ENCODE measurements around the gene KLF13.

Gene KLF13

DNA sequence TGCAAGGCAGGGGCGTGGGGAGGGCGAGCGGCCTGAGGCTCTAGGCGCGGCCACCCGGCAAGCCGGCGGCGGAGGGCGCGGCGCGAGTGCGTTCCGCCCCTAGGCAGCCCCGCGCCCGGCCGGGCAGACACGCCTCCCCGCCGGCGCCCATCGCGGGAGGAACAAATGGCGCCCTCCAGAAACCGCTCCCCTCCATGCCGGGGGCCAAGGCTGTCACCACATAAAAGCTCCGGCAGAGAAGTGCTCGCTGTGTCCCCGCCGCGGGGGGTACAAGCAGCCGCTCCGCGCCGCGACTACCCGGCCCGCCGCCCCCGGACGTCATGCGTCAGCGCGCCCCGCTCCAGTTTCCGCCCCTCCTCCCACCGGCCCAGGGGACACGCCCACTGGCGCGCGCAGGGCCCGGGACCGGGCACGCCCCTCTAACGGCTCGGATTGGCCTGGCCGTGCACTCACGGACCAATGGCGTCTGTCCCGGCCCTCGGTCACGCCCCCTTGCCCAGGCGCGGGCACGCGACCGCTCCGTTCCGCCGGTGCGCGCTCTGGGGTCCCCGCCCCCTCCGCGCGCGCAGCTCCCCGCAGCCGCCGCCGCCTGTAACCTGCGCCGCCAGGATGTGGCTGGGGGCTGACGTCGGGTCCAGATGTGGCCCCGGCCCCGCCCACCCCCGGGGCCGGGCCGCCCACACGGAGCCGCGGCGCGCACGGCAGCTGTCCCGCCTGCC, at the start of gene KLF13:
TSS of gene KLF13 (plus strand) at position 680 of the 719 bp plus-strand sequence. CDS start 378 bp downstream, outside the sequence.
- DNase-seq (ENCODE audit: low spot score) = peak; percentile 99

DNA sequence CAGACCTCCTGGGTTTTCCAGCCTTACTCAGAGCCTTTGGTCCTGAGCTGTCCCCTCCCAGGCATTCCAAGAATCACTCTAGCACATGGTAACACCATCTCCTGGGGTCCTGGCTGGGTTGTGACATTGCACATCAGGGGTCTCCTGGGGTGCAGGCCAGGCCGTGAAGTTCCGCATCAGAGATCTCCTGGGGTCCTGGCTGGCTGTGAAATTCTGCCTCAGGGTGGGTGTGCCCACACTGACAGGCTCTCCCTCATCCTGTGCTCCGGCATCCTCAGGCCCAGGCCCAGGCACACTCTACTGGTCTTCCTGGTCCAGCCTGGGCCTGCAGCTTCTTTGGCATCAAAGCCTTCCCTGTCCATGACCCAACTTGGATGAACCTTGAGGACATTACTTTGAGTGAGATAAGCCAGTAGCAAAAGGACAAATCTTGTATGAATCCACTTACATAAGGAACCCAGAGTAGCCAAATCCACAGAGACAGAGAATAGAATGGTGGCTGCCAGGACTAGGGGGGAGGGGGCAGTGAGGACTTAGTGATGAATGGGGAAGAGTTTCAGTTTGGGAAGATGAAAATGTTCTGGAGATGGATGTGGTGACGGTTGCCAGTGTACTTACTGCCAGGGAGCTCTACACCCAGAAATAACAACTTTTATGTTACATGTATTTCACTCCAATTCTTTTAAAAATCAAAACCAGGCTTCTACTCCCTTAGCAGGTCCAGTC, 49.1 kb upstream of the KLF13 start:
- no peak for DNase-seq (ENCODE audit: low spot score)

DNA sequence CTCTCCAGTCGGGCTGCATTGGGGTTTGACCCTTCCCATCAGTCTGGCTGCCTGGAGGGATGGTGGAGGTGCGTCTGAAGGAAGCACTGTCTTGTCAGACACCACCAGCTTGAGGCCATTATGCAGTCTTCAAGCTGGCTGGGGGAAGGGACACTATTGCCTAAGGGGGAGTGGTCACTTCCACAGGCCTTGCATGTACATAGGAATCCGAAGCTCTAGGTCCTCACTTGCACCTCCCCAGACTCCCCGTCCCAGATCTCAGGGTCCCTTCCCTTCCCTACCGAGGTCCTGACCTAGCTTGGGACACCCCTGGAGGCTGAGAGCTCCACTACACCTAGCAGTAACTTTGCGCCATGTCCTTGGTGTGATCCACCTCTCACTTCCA, 48.6 kb upstream of the KLF13 start:
- no peak for DNase-seq (ENCODE audit: low spot score)

DNA sequence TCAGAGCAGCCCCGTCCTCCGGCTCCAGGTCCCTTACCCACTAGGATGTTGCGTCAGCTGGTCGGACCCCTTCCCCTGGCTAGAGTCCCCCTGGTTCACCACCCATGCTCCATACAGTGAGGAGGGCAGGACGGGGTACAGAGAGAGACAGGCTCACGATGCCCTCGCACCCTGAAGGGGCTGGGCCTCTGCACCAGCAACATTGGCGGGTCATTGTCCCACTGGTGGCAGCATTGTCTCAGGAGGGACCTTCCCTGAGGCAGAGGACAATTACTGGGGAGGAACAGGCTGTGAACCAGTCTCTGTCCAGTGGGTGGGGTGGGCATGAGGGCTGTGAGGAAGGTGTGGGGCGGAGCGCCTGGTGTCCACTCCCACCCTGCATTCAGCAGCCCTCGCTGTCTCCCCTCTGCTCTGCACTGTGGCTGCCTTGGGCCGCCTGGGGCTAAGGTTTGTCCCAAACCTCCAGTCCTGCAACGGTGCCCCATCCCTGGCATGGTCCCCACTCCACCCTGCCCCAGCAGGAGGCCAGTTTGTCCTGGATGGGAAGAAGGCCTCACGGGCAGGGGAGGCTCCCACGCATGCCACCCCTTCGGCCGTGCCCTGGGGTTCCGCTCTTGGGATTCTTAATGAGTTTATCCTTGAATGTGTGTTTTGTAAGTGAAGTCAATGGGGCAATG, 48.0 kb upstream of the KLF13 start:
- no peak for DNase-seq (ENCODE audit: low spot score)

DNA sequence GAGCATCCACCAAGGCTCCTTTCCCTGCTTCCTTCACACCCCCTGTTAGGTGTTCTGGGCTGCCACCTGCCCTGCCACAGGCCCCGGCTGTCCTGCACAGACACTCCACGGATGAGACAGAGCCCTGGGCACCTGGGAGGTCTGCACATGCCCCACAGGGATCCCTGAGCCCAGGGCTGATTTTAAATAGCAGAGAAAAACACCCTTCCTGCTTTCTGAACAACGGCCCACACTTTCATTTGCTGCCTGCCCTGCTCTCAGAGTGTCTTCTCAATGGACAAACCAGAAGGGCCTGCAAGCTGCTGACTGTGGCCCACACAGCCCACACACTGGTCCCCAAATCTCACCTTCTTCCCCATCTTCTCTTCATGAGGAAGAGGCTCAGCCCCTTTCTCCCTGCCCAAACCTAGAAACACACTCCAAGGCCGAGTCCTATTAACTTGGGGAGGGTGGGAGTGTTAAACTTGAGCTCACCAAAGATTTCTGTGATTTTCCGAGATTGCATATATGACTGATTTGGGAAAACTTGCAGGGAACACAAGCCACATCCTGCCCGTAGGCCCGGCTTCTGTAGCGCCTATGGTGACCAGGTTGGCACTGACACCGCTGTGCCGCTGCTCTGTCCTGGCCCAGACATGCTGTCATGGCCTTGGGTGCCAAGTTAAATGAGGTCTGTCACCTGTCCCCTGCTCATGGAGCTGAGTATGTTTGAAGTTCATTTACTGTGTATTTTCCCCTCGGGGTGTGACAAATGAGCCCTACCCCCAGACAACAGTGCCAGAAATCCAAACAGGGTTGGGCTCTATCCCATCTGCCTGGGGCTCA, 47.2 kb upstream of the KLF13 start:
- DNase-seq (ENCODE audit: low spot score) = no peak

DNA sequence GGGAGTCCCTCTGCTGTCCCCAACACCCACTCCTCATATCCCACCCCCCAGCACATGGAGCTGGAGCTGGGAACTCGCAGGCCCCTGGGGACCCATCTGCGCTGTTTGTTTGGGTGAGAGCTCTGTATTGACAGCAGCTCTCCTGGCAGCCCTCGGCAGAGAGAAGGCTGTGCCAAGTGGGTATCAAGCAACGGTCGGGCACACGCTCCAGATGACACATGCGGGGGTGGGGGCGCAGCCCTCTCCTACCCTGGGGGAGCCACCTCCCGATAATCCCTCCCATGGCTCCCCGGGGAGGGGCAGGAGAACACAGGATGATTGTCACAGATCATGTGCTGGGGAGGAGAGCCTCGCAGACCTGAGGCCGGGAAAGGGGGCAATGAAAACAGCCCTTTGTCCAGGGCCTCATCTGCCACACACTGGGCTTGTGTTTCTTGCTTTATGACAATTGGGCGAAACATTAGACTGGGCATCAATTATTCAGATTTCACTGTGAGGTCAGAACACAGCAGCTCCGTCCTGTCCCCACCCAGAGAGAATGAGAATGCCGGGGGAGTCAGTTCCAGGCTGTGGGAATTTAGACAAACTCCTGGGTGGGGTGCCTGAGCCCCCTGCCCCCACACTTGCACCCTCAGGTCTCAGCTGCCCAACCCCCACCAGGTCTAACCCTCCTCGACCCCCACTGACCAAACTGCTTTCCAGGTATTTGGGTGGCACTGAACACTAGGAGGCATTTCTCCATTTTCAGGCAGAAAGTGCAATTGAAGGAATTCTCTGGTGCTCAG, 46.4 kb upstream of the KLF13 start:
- DNase-seq (ENCODE audit: low spot score) = no peak

DNA sequence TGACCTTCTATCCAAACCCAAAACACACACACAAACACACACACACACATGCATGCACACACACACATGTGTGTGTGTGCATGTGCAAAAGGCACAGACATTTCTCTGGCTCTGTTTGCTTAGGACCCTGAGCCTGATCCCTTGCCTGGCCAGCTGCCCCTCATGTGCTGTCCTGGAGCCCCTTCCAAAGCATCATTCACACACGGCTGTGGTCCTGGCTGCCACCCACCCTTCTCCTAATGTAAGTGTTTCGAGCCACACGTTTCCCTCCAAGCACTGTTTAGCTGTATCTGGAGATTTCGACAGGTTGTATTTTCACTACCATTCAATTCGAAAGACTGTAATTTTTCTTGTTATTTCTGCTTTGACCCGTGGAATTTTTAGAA, 45.8 kb upstream of the KLF13 start:
- no peak for DNase-seq (ENCODE audit: low spot score)

DNA sequence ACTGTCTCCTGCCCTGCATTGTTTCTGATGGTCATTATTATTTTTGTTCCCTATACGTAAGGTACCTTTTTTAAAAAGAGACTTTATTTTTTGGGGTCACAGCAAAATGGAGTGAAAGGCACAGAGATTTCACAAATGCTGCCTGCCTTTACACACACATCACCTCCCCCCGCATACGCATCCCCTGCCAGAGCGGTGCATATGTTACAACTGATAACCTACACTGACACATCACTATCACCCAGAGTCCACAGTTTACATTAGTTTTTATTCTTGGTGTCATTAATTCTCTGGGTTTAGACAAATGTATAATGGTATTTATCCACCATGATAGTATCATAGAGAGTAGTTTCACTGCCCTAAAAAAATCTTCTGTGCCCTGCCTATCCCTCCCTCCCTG, 43.6 kb upstream of the KLF13 start:
- DNase-seq (ENCODE audit: low spot score) = no peak

DNA sequence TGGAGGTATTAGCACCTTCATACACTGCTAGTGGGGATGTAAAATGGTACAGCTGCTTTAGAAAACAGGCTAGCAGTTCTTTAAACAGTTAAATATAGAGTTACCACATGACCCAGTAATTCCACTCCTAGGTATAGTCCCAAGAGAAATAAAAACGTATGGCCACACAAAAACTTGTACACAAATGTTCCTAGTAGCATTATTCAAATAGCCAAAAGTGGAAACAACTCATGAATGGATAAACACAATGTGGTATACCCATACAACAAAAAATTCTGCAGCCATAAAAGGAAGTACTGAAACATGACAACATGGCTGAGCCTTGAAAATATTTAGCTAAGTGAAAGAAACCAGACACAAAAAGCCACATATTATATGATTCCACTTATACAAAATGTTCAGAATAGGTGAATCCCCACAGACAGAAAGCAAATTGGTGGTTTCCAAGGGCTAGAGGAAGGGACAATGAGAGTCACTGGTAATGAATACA, 40.8 kb upstream of the KLF13 start:
- DNase-seq (ENCODE audit: low spot score) = no peak

DNA sequence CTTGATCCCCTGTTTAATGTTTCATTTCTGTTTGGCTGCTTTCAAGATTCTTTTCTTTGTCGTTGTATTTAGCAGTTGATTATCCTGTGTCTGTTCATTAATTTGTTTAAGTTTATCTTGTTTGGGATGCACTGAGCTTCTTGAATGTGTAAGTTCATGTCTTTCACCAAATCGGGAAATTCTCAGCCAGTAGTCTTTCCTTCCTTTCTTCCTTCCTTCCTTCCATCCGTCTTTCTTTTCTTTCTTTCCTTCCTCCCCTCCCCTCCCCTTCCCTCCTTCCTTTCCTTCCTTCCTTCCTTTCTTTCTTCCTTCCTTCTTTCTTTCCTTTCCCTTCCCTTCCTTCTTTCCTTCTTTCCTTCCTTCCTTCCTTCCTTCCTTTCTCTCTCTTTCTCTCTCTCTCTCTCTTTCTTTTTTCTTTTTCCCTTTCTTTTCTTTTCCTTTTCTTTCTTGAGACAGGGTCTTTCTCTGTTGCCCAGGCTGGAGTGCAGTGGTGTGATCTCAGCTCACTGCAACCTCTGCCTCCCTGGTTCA, 35.5 kb upstream of the KLF13 start:
- no peak for DNase-seq (ENCODE audit: low spot score)

DNA sequence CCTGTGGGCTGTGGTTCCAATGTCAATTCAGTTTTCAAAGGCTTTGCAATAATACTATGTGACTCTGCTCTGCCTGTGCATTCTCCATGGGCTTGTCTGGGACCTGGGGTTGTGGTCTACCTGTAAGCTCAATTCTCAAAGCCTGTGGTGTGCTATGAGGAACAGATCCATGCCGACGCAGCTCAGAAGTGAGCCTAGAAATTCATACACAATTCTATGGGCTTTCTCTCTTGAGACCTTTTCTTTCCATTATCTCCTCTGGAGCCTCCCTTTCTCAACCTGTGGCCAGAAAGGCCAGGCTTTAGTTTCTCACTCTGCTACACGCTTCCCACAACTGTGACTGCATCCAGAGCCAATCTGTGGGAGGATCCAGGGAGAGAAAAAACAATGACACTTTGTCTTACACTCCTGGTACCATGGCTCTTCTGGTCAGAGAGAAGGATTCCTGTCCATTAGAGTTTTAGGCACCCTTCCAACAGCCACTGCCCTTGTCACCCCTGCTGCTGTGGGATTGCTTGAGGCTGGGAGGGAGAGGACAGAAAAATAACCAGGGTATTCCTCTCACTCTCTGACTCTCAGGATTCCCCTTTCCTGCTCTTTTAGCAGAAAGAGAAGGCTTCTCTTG, 34.1 kb upstream of the KLF13 start:
- no peak for DNase-seq (ENCODE audit: low spot score)

DNA sequence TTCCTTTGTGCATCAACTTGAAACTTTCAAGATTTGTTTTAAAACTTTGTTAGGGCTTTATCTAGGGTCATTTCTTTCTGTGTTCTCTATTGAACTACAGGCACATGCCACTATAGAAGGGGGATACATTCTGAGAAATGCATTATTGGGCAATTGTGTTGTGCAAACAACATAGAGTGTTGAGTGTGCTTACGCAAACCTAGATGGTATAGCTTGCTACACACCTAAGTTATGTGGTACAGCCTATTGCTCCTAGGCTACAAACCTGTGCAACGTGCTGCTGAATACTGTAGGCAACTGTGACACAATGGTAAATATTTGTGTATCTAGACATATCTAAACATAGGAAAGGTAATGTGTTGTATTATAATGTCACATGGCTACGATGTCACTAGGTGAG, 33.0 kb upstream of the KLF13 start:
- no peak for DNase-seq (ENCODE audit: low spot score)

DNA sequence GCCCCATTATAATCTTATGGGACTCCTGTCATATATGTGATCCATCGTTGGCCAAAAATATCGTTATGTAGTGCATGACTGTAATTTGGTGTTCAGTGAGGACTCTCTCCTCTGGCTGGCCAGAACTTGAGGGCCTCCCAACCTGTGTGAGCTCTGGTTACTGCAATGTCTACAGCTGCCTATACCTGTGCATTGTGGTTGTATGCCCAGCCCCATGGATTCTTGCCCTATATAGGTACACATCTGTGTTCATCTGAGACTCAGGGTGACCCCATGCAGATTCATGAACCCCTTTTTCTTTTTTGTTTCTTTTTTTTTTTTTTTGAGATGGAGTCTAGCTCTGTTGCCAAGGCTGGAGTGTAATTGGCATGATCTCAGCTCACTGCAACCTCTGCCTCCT, 32.6 kb upstream of the KLF13 start:
- DNase-seq (ENCODE audit: low spot score) = no peak

DNA sequence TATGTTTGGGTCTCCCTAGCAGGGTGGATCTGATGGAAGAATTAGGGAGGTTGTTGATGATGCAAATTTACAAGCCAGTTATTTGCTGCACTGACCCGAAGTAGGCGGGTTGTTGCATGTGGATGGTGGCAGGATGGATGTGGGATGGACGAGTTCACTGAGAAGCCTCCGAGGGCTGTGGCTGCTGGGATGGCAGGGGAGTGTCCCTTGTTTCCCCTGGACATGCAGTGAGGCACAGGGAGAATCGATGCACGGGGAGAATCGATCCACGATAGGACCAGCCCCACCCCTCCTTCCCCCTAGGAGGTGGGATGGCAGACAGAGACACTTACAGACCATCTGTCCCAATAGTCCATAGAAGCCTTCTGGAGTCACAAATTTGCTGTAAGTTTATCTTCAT, 31.0 kb upstream of the KLF13 start:
- no peak for DNase-seq (ENCODE audit: low spot score)

DNA sequence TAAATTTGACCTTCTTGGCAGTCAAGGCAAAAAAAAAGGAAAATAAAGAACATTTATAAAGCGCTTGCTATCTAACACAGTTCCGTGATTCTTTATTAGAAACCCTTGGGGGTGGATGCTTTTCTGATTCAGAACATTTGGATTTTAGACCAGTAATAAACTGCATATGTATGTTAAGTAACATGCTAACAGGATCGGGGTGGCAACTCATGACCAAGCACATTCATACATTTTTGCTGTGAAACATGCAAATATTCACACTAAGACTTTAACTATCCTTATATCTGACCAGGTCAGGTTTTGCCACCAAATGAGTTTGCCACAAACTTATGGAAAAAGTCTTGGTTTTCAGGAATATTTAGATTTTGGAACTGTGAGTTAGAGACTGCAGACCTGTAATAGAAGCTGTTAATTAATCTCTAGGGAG, 30.4 kb upstream of the KLF13 start:
- no peak for DNase-seq (ENCODE audit: low spot score)

DNA sequence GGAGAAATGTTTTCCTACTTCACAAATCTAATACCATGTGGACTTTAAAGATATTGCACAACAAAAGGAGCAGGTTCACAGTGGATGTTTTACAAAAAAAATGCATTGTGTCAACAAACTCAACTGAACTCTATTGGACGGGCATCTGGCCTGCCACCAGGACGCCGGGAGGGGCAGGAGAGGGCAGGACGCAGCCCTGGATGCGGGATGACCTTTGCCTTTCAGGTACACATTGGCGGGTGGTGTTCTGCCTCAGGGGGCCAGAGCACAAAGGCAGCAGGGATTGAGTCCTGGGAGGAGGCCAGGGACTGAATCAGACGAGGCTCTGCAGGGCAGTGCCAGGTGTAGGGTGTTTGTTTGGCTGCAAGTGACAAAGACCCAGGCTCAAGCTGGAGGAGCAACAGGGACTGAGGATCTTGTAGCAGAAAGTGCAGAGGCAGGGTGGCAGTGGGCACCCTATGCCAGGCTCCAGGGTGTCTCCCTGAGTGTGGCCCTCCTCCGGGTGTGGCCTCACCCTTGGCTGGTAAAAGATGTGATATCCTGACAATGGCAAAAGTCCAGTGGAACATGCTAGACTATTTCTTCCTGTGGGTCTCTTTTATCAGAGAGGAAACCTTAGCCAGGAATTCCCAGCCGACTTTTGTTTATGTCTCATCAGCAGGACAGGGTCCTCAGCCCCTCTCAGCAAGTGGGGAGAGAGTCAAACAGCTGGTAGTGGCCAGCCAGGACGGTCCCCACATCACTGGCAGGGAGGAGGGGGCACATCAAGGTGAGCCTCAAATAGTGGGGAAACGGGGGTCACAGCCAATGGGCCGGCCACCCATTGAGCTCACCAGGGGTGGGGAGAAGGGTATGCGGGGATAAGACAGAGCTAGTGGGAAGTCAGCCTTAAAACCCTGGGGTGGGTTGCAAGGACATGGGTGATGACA, 29.7 kb upstream of the KLF13 start:
- peak; percentile 90 for DNase-seq (ENCODE audit: low spot score)

DNA sequence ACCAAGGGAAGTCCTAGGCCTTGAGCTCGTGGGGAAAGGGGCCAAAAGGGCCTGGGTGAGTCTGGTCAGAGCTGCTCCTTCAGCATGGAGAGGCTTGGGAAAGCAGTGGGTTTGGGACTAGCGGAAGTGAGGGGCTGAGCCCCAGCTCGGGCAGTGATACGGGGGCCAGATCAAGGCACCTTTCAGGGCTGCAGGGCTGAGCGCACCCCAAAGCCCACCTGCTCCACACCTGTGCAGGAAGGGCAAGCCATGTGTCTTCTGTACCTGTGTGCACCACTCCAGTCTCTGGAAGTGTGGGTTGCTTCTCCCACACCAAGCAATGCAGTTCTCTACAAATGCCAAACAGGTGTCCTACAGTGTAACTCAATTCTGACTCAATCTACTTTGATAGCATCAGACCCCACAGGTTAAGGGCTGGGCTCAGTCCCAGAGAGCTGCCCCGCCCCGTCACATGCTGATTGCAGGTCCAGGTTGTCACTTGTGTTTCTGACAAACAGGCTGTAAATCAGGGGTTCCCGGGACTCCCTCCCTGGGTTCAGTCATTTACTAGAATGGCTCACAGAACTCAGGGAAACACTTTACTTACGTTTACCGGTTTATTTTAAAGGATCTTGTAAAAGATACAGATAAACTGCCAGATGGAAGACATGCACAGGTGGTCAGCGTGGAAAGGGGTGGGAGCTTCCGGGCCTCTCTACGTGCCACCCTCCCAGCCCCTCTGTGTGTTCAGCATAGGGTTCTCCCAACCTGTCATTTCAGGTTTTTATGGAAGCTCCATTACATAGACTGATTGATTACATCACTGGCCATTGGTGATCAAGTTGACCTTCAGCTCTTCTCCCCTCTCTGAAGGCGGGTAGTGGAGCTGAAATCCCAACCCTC, 28.8 kb upstream of the KLF13 start:
- DNase-seq (ENCODE audit: low spot score) = peak; percentile 77

DNA sequence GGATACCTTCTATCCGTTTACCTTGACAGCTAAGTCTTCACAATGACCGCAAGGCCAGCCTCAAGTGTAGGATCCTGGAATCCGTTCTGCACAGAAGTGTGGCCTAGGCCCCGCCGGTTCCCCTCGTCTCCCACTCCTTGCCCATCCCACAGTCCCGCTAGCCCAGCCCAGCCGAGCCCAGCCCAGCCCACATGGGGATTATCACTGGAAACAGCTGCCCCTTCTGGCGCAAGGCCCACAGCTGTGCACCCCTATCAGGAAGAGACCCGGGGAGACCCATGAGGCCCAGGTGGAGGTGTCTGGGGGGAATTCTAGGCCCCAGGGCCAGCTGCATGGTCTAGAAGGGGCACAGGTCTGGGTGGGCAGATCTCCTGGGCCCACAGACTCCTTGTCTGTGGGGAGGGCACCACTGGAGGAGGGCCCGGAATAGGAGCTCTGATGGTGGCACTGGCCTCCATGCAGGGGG, 27.9 kb upstream of the KLF13 start:
- no peak for DNase-seq (ENCODE audit: low spot score)
